ENCODE results near the gene IDS.

GRCh38 chrX:149504226-149504914, 736 bp downstream of the IDS start:
- TF ChIP-seq NRF1 (IDR thresholded peaks at IDR 0.05; ENCODE audit: low read depth, low read length) (no peak), TAF1 (IDR thresholded peaks at IDR 0.05; ENCODE audit: borderline replicate concordance, low read depth, low read length) (no peak), REST (IDR thresholded peaks at IDR 0.05; ENCODE audit: low read depth, low read length) (no peak), EZH2phosphoT487 (IDR thresholded peaks at IDR 0.05; ENCODE audit: borderline replicate concordance, low read depth) (no peak), EP300 (IDR thresholded peaks at IDR 0.05; ENCODE audit: borderline replicate concordance in 1 of 2, low read depth in 1 of 2, low read length in 1 of 2) (no peak), GABPA (IDR thresholded peaks at IDR 0.05; ENCODE audit: low read depth) (no peak), YY1 (IDR thresholded peaks at IDR 0.05; ENCODE audit: low read depth) (no peak), SIN3A (IDR thresholded peaks at IDR 0.05; ENCODE audit: borderline replicate concordance, low read depth, low read length) (no peak), RAD21 (IDR thresholded peaks at IDR 0.05; ENCODE audit: low read length) (no peak), POLR2AphosphoS5 (IDR thresholded peaks at IDR 0.05; ENCODE audit: low read depth, low read length) (no peak)
- TF ChIP-seq, protein P1, sequence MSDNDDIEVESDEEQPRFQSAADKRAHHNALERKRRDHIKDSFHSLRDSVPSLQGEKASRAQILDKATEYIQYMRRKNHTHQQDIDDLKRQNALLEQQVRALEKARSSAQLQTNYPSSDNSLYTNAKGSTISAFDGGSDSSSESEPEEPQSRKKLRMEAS (IDR thresholded peaks at IDR 0.05; ENCODE audit: low read depth), result no peak
- TF ChIP-seq, protein P2, sequence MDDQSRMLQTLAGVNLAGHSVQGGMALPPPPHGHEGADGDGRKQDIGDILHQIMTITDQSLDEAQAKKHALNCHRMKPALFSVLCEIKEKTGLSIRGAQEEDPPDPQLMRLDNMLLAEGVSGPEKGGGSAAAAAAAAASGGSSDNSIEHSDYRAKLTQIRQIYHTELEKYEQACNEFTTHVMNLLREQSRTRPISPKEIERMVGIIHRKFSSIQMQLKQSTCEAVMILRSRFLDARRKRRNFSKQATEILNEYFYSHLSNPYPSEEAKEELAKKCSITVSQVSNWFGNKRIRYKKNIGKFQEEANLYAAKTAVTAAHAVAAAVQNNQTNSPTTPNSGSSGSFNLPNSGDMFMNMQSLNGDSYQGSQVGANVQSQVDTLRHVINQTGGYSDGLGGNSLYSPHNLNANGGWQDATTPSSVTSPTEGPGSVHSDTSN (IDR thresholded peaks at IDR 0.05), result no peak
- TF ChIP-seq, protein P3, sequence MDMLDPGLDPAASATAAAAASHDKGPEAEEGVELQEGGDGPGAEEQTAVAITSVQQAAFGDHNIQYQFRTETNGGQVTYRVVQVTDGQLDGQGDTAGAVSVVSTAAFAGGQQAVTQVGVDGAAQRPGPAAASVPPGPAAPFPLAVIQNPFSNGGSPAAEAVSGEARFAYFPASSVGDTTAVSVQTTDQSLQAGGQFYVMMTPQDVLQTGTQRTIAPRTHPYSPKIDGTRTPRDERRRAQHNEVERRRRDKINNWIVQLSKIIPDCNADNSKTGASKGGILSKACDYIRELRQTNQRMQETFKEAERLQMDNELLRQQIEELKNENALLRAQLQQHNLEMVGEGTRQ (IDR thresholded peaks at IDR 0.05; ENCODE audit: borderline replicate concordance, low read depth, low read length), result no peak
- TF ChIP-seq, protein P4, sequence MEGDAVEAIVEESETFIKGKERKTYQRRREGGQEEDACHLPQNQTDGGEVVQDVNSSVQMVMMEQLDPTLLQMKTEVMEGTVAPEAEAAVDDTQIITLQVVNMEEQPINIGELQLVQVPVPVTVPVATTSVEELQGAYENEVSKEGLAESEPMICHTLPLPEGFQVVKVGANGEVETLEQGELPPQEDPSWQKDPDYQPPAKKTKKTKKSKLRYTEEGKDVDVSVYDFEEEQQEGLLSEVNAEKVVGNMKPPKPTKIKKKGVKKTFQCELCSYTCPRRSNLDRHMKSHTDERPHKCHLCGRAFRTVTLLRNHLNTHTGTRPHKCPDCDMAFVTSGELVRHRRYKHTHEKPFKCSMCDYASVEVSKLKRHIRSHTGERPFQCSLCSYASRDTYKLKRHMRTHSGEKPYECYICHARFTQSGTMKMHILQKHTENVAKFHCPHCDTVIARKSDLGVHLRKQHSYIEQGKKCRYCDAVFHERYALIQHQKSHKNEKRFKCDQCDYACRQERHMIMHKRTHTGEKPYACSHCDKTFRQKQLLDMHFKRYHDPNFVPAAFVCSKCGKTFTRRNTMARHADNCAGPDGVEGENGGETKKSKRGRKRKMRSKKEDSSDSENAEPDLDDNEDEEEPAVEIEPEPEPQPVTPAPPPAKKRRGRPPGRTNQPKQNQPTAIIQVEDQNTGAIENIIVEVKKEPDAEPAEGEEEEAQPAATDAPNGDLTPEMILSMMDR (IDR thresholded peaks at IDR 0.05), result peak; percentile 61

Data from SK-N-SH (cell line).